ENCODE results near the gene ATP2C2. TPM values are rescaled to one million over a fixed set of nuclear protein-coding genes. Genes with fewer than 3 reads are reported as not detected.
A peak's percentile ranks its signal among the peaks of the same experiment; 100 is the strongest.

The ATP2C2 gene
- 0.71 TPM in 1 of 2 replicates, not detected in the other for total RNA-seq (ENCODE audit: low replicate concordance)

GRCh38 chr16:84368308-84368996, at the start of gene ATP2C2:
ATP2C2 (plus strand) TSS chr16:84368538; CDS start chr16:84368616, 78 bp downstream.
- DNase-seq (ENCODE audit: low spot score), result peak; percentile 69
- H4K20me1 ChIP-seq (ENCODE audit: low read depth), result no peaks in the 10 kb centered on the region
- H3K27me3 ChIP-seq, result peaks cover 61% of the 10 kb centered on the region
- Mint-ChIP-seq H3K4me1 (peaks cover 16% of the 10 kb centered on the region), H3K27me3 (ENCODE audit: insufficient read depth, low read depth) (peaks cover 44% of the 10 kb centered on the region), H3K27ac (peak within 1 kb of the TSS; percentile 76), H3K4me3 (peak within 1 kb of the TSS; percentile 84), H3K9me3 (no peaks in the 10 kb centered on the region), H3K36me3 (no peaks in the 10 kb centered on the region)
- H3K4me3 ChIP-seq, result peak within 1 kb of the TSS; percentile 63
- H3K4me2 ChIP-seq, result peak within 1 kb of the TSS; percentile 91
- no peak within 1 kb of the TSS for H3K9ac ChIP-seq
- no peaks in the 10 kb centered on the region for H3K9me3 ChIP-seq (ENCODE audit: low read depth)
- H3K36me3 ChIP-seq, result no peaks in the 10 kb centered on the region
- no peak within 1 kb of the TSS for H3K27ac ChIP-seq
- peaks cover 15% of the 10 kb centered on the region for H3K4me1 ChIP-seq
- H2AFZ ChIP-seq (replicated peaks), result peak within 1 kb of the TSS; percentile 95
- no peaks in the 10 kb centered on the region for H3K79me2 ChIP-seq (ENCODE audit: low read depth)
- peak; percentile 71 for TF ChIP-seq EZH2 (IDR thresholded peaks at IDR 0.05)
- TF ChIP-seq EZH2phosphoT487 (IDR thresholded peaks at IDR 0.05), result peak; percentile 58
- TF ChIP-seq CTCF (IDR thresholded peaks at IDR 0.05), result no peak
- H3F3A ChIP-seq (ENCODE audit: low read depth), result peaks cover 26% of the 10 kb centered on the region

- H3K36me3 Mint-ChIP-seq, result no peaks in the 10 kb centered on the region
- Histone ChIP-seq H3K27me3 (peaks cover under 1% of the 10 kb centered on the region), H2AFZ (replicated peaks) (no peak overlapping the region), H3K4me3 (no peak overlapping the region), H3K9ac (no peak overlapping the region), H3K27ac (no peak overlapping the region), H3K4me1 (no peaks in the 10 kb centered on the region), H3K79me2 (ENCODE audit: low read depth) (no peaks in the 10 kb centered on the region), H4K20me1 (ENCODE audit: low read depth) (no peaks in the 10 kb centered on the region), H3F3A (ENCODE audit: low read depth) (no peaks in the 10 kb centered on the region), H3K36me3 (no peaks in the 10 kb centered on the region), H3K9me3 (ENCODE audit: low read depth) (no peaks in the 10 kb centered on the region), H3K4me2 (no peak overlapping the region)
- TF ChIP-seq EZH2phosphoT487 (IDR thresholded peaks at IDR 0.05) (no peak), CTCF (IDR thresholded peaks at IDR 0.05) (no peak), EZH2 (IDR thresholded peaks at IDR 0.05) (no peak)
- peaks cover 3% of the 10 kb centered on the region for H3K27me3 Mint-ChIP-seq (ENCODE audit: insufficient read depth, low read depth)
- H3K4me1 Mint-ChIP-seq, result no peaks in the 10 kb centered on the region
- peaks cover 7% of the 10 kb centered on the region for H3K9me3 Mint-ChIP-seq
- peak overlapping the region; percentile 8 for H3K27ac Mint-ChIP-seq
- H3K4me3 Mint-ChIP-seq, result no peak overlapping the region
- no peak for DNase-seq (ENCODE audit: low spot score)
Observed at GRCh38 chr16:84319146-84319760, 49.1 kb upstream of the ATP2C2 start.

- DNase-seq (ENCODE audit: low spot score), result no peak
- H3K36me3 ChIP-seq, result no peaks in the 10 kb centered on the region
- no peaks in the 10 kb centered on the region for H3K27me3 ChIP-seq
- no peak for TF ChIP-seq EZH2phosphoT487 (IDR thresholded peaks at IDR 0.05)
- TF ChIP-seq CTCF (IDR thresholded peaks at IDR 0.05), result no peak
- no peak for TF ChIP-seq EZH2 (IDR thresholded peaks at IDR 0.05)
- no peaks in the 10 kb centered on the region for H3K79me2 ChIP-seq (ENCODE audit: low read depth)
- H3F3A ChIP-seq (ENCODE audit: low read depth), result no peaks in the 10 kb centered on the region
- no peak overlapping the region for H3K4me2 ChIP-seq
- H3K4me1 Mint-ChIP-seq, result no peaks in the 10 kb centered on the region
- H3K27me3 Mint-ChIP-seq (ENCODE audit: insufficient read depth, low read depth), result peaks cover 3% of the 10 kb centered on the region
- no peaks in the 10 kb centered on the region for H4K20me1 ChIP-seq (ENCODE audit: low read depth)
- H3K9ac ChIP-seq, result no peak overlapping the region
- H3K27ac ChIP-seq, result no peak overlapping the region
- no peaks in the 10 kb centered on the region for H3K36me3 Mint-ChIP-seq
- H3K9me3 ChIP-seq (ENCODE audit: low read depth), result no peaks in the 10 kb centered on the region
- H2AFZ ChIP-seq (replicated peaks), result no peak overlapping the region
- no peak overlapping the region for H3K4me3 ChIP-seq
- no peak overlapping the region for H3K4me3 Mint-ChIP-seq
- peaks cover 7% of the 10 kb centered on the region for H3K9me3 Mint-ChIP-seq
- no peak overlapping the region for H3K27ac Mint-ChIP-seq
- H3K4me1 ChIP-seq, result no peaks in the 10 kb centered on the region
Observed at GRCh38 chr16:84320511-84320910, 47.8 kb upstream of the ATP2C2 start.

Data from neural progenitor cell (in vitro differentiated cells).